Tibial artery (tissue), 4 donors: Measurements from ENCODE around the gene PRDM7.

Experiments used
- DNase-seq, 2 donors: peaks; one replicate each; pipeline ENCODE4 v3.0.0-alpha.2; 2019
- H3K27ac ChIP-seq, 2 donors: fragments of 200-600 bp; sonication (generic) in 1 of 2; 1 replicate in 1 of 2; 2 replicates in 1 of 2; pipeline ENCODE4 v1.5.1; 2018 to 2019; ENCODE audit warnings: mild to moderate bottlenecking in 1 of 2
- H3K27me3 ChIP-seq, 2 donors: fragments of 200-600 bp; sonication (generic) in 1 of 2; one replicate each; pipeline versions ENCODE4 v1.5.1 to v1.6.0; 2016 to 2019
- H3K36me3 ChIP-seq, 3 donors: fragments of 200-600 bp; sonication (generic) in 2 of 3; one replicate each; pipeline ENCODE4 v1.5.1; 2016 to 2019; ENCODE audit warnings: mild to moderate bottlenecking in 2 of 3
- H3K4me1 ChIP-seq, 4 donors: fragments of 200-600 bp; sonication (generic) in 2 of 4; 1 replicate in 3 of 4; 2 replicates in 1 of 4; pipeline ENCODE4 v1.5.1; 2016 to 2019
- H3K4me3 ChIP-seq, 2 donors: fragments of 200-600 bp; sonication (generic) in 1 of 2; 1 replicate in 1 of 2; 2 replicates in 1 of 2; pipeline ENCODE4 v1.5.1; 2018 to 2019; ENCODE audit warnings: mild to moderate bottlenecking in 2 of 2
- H3K9me3 ChIP-seq, 3 donors: fragments of 200-600 bp; sonication (generic) in 1 of 3; one replicate each; pipeline ENCODE4 v1.5.1; 2016 to 2019
- intact Hi-C: fragments of 100-400 bp; cut with DNase I; formaldehyde crosslinking; loops from one replicate; pipeline ENCODE4 v1.15.0; 2023; ENCODE audit warnings: low total_unique reads
- TF ChIP-seq, protein P1 (sequence below), 2 experiments: fragments of 200-600 bp in 1 of 2; fragments of 450-650 bp in 1 of 2; IDR thresholded peaks; one replicate each; pipeline ENCODE4 v1.5.1; 2017 to 2019; ENCODE audit warnings: antibody characterized with exemption in 2 of 2, mild to moderate bottlenecking in 1 of 2, moderate library complexity in 1 of 2

The PRDM7 gene

DNA sequence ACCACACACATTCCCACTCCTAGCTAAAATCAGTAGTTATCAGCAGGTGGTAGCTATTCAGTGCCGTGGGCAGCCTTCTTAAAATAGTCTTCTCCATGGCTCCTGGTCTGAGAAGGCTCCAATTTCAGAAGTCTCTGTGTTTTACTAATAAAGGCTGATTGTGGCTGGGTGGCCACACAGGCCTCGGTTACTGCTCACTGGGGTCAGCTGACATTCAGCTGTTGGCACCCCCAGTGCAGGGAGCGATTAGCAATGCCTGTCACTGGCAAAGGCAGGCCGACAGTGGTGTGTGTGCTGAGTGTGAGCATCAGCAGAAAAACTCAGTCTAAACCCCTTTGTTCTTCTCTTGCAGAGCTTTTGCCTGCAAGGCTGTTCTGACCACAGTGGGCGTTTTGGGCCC is 41.2 kb downstream of the PRDM7 start:
- TF ChIP-seq, protein P1, sequence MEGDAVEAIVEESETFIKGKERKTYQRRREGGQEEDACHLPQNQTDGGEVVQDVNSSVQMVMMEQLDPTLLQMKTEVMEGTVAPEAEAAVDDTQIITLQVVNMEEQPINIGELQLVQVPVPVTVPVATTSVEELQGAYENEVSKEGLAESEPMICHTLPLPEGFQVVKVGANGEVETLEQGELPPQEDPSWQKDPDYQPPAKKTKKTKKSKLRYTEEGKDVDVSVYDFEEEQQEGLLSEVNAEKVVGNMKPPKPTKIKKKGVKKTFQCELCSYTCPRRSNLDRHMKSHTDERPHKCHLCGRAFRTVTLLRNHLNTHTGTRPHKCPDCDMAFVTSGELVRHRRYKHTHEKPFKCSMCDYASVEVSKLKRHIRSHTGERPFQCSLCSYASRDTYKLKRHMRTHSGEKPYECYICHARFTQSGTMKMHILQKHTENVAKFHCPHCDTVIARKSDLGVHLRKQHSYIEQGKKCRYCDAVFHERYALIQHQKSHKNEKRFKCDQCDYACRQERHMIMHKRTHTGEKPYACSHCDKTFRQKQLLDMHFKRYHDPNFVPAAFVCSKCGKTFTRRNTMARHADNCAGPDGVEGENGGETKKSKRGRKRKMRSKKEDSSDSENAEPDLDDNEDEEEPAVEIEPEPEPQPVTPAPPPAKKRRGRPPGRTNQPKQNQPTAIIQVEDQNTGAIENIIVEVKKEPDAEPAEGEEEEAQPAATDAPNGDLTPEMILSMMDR (IDR thresholded peaks at IDR 0.05): no peak
- intact Hi-C loops: no loop called here
- Histone ChIP-seq H3K4me1 (no peaks in the 10 kb centered on the region), H3K4me3 (no peak overlapping the region), H3K27me3 (no peaks in the 10 kb centered on the region), H3K27ac (no peak overlapping the region), H3K36me3 (peaks cover 7 to 97% (median 43%) of the 10 kb centered on the region in 3 donors), H3K9me3 (no peaks in the 10 kb centered on the region)
- DNase-seq: no peak

DNA sequence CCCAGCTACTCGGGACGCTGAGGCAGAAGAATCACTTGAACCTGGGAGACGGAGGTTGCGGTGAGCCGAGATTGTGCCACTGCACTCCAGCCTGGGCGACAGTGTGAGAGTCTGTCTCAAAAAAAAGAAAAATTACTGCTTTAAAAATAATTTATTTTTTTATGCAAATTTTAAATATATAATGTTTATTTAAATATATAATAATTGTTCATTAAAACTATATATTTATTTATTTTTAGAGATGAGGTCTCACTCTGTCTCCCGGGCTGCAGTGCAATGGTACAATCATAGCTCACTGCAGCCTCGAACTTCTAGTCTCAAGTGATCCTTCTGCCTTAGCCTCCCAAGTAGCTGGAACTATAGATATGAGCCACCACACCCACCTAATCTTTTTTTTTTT is 42.6 kb downstream of the PRDM7 start:
- H3K9me3 ChIP-seq: no peaks in the 10 kb centered on the region
- TF ChIP-seq, protein P1 (IDR thresholded peaks at IDR 0.05): no peak
- H3K4me1 ChIP-seq: no peaks in the 10 kb centered on the region
- H3K36me3 ChIP-seq: peaks cover 7 to 85% (median 29%) of the 10 kb centered on the region in 3 donors
- H3K27ac ChIP-seq: no peak overlapping the region
- no peak for DNase-seq
- intact Hi-C loops: no loop called here
- no peaks in the 10 kb centered on the region for H3K27me3 ChIP-seq
- no peak overlapping the region for H3K4me3 ChIP-seq

DNA sequence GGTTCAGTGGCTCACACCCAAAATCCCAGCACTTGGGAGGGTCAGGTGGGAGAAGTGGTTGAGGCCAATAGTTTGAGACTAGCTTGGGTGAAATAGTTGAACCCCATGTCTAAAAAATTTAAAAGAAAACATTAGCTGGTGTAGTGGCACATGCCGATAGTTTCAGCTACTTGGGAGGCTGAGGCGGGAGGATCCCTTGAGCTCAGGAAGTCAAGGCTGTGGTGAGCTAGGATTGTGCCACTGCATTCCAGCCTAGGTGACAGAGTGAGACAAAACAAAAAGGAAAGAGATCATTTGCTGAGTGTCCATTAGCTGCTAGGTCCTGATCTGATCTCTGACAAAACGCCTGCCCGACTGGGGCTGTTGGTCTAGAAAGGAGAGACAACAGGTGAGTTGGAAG is 43.7 kb downstream of the PRDM7 start:
- H3K4me1 ChIP-seq: no peaks in the 10 kb centered on the region
- peaks cover 7 to 85% (median 18%) of the 10 kb centered on the region in 3 donors for H3K36me3 ChIP-seq
- no peak for DNase-seq
- H3K27me3 ChIP-seq: no peaks in the 10 kb centered on the region
- no peak overlapping the region for H3K4me3 ChIP-seq
- H3K27ac ChIP-seq: no peak overlapping the region
- intact Hi-C loops: no loop called here
- TF ChIP-seq, protein P1 (IDR thresholded peaks at IDR 0.05): no peak
- no peaks in the 10 kb centered on the region for H3K9me3 ChIP-seq

DNA sequence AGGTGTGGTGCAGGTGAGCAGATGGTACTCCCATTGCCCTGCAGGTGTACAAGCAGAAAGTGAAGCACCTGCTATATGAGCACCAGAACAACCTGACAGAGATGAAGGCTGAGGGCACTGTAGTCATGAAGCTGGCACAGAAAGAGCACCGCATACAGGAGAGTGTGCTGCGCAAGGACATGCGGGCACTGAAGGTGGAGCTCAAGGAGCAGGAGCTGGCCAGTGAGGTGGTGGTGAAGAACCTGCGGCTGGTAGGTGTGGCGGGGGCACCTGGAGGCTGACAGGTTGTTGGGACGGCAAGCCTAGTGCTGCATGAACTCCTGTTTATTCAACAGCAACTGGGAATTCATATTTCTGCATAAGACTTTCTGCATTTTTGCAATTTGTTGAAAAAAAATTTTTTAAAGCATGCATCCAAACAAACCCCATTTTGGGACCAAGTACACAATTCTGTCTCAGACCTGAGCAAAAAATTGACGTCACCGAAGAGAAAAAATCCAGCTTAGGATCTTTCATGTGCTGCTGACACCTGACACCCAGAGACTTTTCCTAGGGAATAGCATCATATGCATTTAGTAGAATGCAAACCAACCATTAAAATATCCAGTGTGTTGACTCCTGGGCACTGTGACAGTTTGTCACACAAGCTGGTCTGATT is 44.3 kb downstream of the PRDM7 start:
- H3K4me1 ChIP-seq: no peaks in the 10 kb centered on the region
- H3K9me3 ChIP-seq: no peaks in the 10 kb centered on the region
- H3K27me3 ChIP-seq: no peaks in the 10 kb centered on the region
- no peak overlapping the region for H3K27ac ChIP-seq
- intact Hi-C loops: no loop called here
- H3K36me3 ChIP-seq: peaks cover 6 to 81% (median 18%) of the 10 kb centered on the region in 3 donors
- H3K4me3 ChIP-seq: no peak overlapping the region
- no peak for DNase-seq
- TF ChIP-seq, protein P1 (IDR thresholded peaks at IDR 0.05): no peak

DNA sequence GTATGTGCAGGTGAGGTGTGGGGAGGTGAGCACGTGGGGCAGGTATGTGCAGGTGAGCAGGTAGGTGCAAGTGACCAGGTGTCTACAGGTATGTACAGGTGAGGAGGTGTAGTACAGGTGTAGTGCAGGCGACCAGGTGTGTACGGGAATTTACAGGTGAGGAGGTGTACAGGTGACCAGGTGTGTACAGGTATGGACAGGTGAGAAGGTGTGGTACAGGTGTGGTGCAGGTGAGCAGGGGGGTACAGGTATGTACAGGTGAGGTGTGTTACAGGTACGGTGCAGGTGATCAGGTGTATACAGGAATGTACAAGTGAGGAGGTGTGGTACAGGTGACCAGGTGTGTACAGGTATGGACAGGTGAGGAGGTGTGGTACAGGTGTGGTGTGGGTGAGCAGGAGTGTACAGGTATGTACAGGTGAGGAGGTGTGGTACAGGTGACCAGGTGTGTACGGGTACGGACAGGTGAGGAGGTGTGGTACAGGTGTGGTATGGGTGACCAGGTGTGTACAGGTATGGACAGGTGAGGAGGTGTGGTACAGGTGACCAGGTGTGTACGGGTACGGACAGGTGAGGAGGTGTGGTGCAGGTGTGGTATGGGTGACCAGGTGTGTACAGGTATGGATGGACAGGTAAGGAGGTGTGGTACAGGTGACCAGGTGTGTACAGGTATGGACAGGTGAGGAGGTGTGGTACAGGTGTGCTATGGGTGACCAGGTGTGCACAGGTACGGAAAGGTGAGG is 45.0 kb downstream of the PRDM7 start:
- no peak overlapping the region for H3K27ac ChIP-seq
- no peak for DNase-seq
- no peak overlapping the region for H3K4me3 ChIP-seq
- TF ChIP-seq, protein P1 (IDR thresholded peaks at IDR 0.05): peak in 1 of 2 experiments; percentile 45
- H3K36me3 ChIP-seq: peaks cover 0 to 78% (median 17%) of the 10 kb centered on the region in 3 donors
- intact Hi-C loops: no loop called here
- no peaks in the 10 kb centered on the region for H3K9me3 ChIP-seq
- no peaks in the 10 kb centered on the region for H3K4me1 ChIP-seq
- H3K27me3 ChIP-seq: no peaks in the 10 kb centered on the region
